ENCODE measurements around the gene PFKL.

- TF ChIP-seq CTCF (conservative IDR thresholded peaks at IDR 0.05): no peak
- no peak for TF ChIP-seq EZH2 (IDR thresholded peaks at IDR 0.05; ENCODE audit: low read depth)
These were observed 50.3 kb downstream of the PFKL start for GRCh38 chr21:44349847-44350772.

Measured in PC-9 (cell line).